GOT3 (cell line): ENCODE results near the gene MT1E.
"Not testable (repeated sequence)": the region's sequence is repeated elsewhere in the genome, so short reads cannot be mapped to it uniquely, and the experiment has no call there.

Experiments
- DNase-seq: peaks from one replicate; lab custom pipeline; 2025; ENCODE audit warnings: mixed read lengths; lab: John Stamatoyannopoulos, UW

The MT1E gene

GRCh38 chr16:56672761-56673536, 47.4 kb downstream of the MT1E start:
- DNase-seq = no peak

GRCh38 chr16:56673921-56674320, 48.3 kb downstream of the MT1E start:
- no peak for DNase-seq

- DNase-seq = not testable (repeated sequence)
Measured at GRCh38 chr16:56674570-56674969, 49.0 kb downstream of the MT1E start.

- DNase-seq = no peak
Measured at GRCh38 chr16:56675685-56676210, 50.2 kb downstream of the MT1E start.
